ENCODE measurements around the gene CPNE4. TPM values are rescaled to one million over a fixed set of nuclear protein-coding genes. Genes with fewer than 3 reads are reported as not detected.

Gene CPNE4
- total RNA-seq, 1 experiment from 2014 or later, result 1.9 TPM

- no peak overlapping the region for H2BK20ac ChIP-seq (ENCODE audit: low read depth, low read length, poor library complexity, severe bottlenecking)
- no peak overlapping the region for H4K91ac ChIP-seq (ENCODE audit: insufficient read length, low read depth, low read length)
- Mint-ChIP-seq H3K4me1 (peaks cover 19 to 22% of the 10 kb centered on the region in 2 experiments), H3K4me3 (no peak overlapping the region), H3K36me3 (ENCODE audit: insufficient read depth in 1 of 3, low read depth in 3 of 3) (no peaks in the 10 kb centered on the region), H3K27me3 (ENCODE audit: low read depth) (no peaks in the 10 kb centered on the region), H3K27ac (no peak overlapping the region), H3K9me3 (no peaks in the 10 kb centered on the region)
- no peak overlapping the region for H2AFZ ChIP-seq (ENCODE audit: low read length)
- no peak for DNase-seq
- no peaks in the 10 kb centered on the region for H3K4me1 ChIP-seq (ENCODE audit: insufficient read depth, low read length)
- no peak overlapping the region for H3K4ac ChIP-seq (ENCODE audit: low read depth, low read length)
- H3T11ph ChIP-seq (ENCODE audit: low read length), result no peak overlapping the region
- no peaks in the 10 kb centered on the region for H3K23me2 ChIP-seq (ENCODE audit: insufficient read length, low read depth, low read length, poor library complexity, severe bottlenecking)
- no peak overlapping the region for H3K56ac ChIP-seq (ENCODE audit: insufficient read length, low read depth, low read length)
- H3K9ac ChIP-seq (ENCODE audit: extremely low read depth, insufficient read length, low read length), result no peak overlapping the region
- no peak overlapping the region for H4K8ac ChIP-seq (replicated peaks; ENCODE audit: insufficient read length, low read depth, low read length)
- H3K27ac ChIP-seq (ENCODE audit: insufficient read length, low read depth, low read length), result no peak overlapping the region
- no peaks in the 10 kb centered on the region for H3K9me3 ChIP-seq (ENCODE audit: control insufficient read depth, low read depth, low read length)
- no peaks in the 10 kb centered on the region for H3K79me1 ChIP-seq (ENCODE audit: insufficient read depth, low read depth, low read length, poor library complexity, severe bottlenecking)
- no peaks in the 10 kb centered on the region for H3K27me3 ChIP-seq (ENCODE audit: insufficient read depth, low read length)
- no peaks in the 10 kb centered on the region for H3K79me2 ChIP-seq (ENCODE audit: insufficient read depth, low read length)
- no peaks in the 10 kb centered on the region for H4K20me1 ChIP-seq (ENCODE audit: control insufficient read depth, insufficient read depth, insufficient read length)
- H3K23ac ChIP-seq (ENCODE audit: insufficient read length, low read depth, low read length), result no peak overlapping the region
- H3K4me2 ChIP-seq (ENCODE audit: insufficient read depth, insufficient read length, low read length), result no peak overlapping the region
- no peak overlapping the region for H2BK12ac ChIP-seq (ENCODE audit: insufficient read length, low read depth, low read length)
- H3K18ac ChIP-seq (ENCODE audit: insufficient read length, low read depth, low read length), result no peak overlapping the region
- H2BK15ac ChIP-seq (ENCODE audit: low read depth, low read length), result no peak overlapping the region
- H2AK5ac ChIP-seq (ENCODE audit: insufficient read length, low read length), result no peak overlapping the region
- H2BK120ac ChIP-seq (ENCODE audit: low read depth, low read length, poor library complexity, severe bottlenecking), result no peak overlapping the region
- no peak overlapping the region for H4K5ac ChIP-seq (ENCODE audit: insufficient read length, low read depth, low read length)
- TF ChIP-seq CTCF (conservative IDR thresholded peaks at IDR 0.05), result no peak
- WGBS (ENCODE audit: extremely low coverage, insufficient read length, low lambda C conversion rate), result no CpG with 5 or more reads among the region's 2 CpGs
- H3K14ac ChIP-seq (ENCODE audit: insufficient read depth, low read length), result no peak overlapping the region
- H2BK5ac ChIP-seq (ENCODE audit: insufficient read length, low read length), result no peak overlapping the region
Measured at GRCh38 chr3:132008837-132009236, 26.0 kb downstream of the CPNE4 start.
